HG03571 (cell line): Measurements from ENCODE around the gene ORC3.
"Not testable (repeated sequence)": the region's sequence is repeated elsewhere in the genome, so short reads cannot be mapped to it uniquely, and the experiment has no call there.

Source experiments
- ATAC-seq: cut with Tn5 transposase; IDR thresholded peaks from one replicate; pipeline ENCODE4 v1.9.1; 2021; ENCODE audit not compliant: unreplicated experiment

ORC3 gene

DNA sequence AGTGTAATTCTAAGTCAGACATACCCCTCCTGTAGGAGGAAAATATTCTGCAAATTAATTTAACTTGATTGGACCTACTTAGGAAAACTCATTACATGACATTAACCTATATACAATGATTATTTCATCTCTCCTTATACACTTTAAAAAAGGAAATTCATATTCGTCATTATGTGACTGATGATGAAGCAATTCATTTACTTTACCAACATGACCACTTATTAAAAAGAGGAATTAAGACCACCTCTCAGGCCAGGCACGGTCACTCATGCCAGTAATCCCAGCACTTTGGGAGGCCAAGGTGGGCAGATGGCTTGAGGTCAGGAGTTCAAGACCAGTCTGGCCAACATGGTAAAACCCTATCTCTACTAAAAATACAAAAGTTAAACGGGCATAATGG is 100.5 kb downstream of the ORC3 start:
- ATAC-seq, result no peak

DNA sequence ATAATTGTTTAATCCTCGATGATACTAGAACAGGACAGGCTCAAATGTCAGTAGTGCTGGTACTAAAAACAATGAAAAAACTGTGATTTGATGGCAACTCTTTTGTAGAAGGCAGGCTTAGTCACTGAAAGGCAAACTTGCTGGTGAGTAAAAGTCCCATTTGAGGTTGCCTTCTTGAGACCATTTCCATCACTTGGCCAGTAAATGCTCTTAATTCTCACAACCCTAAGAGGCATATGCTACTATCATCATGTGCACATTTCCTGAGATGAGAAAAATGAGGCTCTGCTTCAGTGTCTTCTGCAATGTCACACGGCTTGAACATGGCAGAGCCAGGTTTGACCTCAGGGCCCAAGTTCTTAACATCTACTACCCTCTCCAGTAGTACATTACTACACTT is 102.2 kb downstream of the ORC3 start:
- ATAC-seq, result no peak

DNA sequence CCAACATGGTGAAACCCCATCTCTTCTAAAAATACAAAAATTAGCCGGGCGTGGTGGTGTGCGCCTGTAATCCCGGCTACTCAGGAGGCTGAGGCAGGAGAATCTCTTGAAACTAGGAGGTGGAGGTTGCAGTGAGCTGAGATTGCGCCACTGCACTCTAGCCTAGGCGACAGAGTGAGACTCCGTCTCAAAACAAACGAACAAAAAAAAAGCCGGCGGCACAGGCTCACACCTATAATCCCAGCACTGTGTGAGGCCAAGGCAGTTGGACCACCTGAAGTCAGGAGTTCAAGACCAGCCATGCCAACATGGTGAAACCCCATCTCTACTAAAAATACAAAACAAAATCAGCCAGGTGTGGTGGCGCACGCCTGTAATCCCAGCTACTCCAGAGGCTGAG is 106.9 kb downstream of the ORC3 start:
- not testable (repeated sequence) for ATAC-seq

DNA sequence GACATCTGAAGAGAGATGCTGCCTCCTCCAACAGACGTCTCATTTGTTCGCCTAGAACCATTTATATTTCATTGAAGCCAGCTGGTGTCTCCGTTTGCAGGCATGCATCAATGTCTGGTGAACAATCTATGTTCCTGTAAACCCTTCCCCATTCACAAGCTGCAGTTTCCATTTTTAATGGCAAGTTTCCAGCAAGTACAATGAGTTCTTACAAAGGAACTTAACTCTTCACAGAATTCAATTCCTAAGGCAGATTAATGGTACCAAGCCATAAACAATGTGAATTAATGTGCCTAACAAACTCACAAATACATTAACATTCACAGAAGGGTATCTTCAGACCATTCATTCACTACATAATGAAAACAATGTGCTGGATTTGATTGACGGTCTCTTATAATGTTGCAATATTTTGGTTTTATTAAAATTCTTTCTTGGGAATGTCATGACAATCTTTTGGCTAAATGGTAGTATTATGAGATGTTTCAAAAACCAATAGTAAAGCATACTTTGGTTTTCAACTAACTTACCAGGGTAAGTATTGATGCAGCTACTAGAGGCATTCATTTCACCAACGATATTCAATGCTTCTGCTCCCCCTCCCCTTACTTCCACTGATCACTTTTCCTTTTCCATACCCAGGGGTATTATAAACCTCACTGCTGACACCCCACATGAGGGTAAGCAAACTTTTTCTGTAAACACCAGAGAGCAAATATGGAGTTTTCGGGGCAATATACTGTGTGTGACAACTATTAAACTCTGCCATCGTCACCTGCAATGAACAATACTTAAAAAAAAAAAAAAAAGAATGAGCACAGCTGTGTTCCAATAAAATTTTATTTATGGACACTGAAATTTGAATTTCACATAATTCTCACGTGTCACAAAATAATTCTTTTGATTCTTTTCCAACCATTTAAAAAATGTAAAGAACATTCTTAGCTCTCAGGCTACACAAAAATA is 107.9 kb downstream of the ORC3 start:
- no peak for ATAC-seq

DNA sequence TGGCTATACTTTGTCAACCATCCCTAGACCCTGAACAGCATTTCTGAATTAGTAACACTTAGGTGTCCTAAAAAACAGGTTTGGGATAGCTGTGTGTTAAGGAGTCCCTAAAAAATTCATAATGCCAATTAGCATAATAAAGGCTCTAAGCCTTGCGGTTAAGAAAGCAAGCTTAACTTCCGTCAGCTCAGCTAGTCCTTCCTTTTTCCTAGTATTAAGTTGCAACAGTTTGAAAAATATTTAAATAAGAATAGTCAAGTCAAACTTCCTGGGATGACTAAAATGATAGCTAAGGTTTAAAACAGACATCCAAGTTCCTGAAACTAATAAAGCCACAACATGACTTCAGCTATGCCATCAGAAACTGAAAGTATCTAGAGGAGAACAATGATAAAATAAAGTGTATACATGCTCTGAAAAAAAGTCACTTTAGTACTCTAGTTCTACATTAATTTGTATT is 108.6 kb downstream of the ORC3 start:
- no peak for ATAC-seq

DNA sequence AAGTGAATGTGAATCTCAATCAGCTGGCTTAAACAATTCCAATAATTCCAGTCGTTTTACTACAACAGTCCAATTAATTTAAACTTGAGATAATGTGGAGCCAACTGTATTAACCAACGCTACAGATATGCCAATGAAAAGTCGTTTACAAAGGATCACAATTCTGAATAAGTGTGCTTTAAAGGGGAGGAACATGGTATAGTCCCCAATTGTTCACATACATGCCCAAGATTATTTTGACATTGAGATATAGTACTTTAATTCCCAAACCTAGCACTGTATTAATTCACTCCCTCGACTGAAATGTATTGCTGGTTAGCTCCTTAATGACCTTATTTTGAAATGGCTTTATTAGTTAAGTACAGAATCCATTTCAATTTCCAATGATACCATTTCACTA is 109.6 kb downstream of the ORC3 start:
- ATAC-seq, result no peak

DNA sequence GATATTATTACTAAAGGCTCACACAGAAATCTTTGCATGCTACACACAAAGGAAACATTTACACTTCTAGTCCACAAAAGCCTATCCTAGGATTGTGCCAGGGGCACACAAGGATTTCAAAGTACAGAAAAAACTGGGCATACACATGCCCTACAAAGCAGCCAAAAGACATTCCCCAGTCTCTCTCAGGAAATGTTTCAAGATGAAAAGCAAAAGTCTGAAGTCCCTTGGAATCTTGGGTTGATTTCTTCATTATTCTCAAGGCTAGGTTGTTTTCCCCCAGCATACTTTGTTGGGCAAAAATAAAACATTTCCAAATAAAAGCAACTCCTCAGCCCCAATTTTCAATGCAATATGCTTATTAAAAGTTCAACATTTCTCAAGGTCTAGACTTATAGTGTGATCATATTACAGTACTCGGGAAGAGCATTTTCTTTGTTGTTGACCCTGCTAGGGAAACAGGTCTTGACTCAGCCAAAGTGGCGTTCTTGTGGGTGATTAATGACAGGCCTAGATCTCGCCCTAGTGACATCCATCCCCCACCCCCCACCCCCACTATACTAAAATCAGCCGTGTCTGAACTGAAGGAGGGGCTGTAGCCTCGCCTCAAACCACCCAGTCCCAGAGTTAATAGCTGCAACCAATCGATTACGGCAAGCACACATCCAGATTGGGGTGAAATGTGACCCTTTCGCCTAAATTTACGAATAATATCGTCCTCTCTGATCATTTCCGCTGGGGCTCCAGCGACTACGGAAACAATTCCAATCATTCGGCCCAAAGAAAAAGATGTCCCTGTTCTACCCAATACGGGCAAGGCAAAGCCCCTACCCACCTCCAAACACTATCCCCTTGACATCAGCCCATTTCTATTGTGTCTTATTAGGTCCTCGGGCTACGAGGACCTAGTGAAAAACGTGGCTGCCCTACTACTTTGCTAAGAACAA is 110.7 kb downstream of the ORC3 start:
- no peak for ATAC-seq

DNA sequence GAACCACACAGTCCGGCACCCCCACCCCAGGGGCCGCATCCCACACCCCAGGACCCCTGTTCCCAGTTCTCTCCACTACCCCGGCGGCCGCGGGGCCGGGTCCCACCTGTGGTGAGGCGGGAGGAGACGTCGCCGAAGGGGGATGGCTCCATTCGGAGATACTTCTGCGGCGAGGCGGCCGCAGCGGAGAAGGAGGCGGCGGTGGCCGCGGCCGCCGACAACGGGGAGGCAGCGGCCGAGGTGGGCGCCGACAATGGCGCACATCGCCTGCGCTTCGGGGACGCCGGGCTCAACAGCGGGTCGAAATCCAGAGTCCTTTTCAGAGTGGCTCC is 111.4 kb downstream of the ORC3 start:
- ATAC-seq, result no peak

DNA sequence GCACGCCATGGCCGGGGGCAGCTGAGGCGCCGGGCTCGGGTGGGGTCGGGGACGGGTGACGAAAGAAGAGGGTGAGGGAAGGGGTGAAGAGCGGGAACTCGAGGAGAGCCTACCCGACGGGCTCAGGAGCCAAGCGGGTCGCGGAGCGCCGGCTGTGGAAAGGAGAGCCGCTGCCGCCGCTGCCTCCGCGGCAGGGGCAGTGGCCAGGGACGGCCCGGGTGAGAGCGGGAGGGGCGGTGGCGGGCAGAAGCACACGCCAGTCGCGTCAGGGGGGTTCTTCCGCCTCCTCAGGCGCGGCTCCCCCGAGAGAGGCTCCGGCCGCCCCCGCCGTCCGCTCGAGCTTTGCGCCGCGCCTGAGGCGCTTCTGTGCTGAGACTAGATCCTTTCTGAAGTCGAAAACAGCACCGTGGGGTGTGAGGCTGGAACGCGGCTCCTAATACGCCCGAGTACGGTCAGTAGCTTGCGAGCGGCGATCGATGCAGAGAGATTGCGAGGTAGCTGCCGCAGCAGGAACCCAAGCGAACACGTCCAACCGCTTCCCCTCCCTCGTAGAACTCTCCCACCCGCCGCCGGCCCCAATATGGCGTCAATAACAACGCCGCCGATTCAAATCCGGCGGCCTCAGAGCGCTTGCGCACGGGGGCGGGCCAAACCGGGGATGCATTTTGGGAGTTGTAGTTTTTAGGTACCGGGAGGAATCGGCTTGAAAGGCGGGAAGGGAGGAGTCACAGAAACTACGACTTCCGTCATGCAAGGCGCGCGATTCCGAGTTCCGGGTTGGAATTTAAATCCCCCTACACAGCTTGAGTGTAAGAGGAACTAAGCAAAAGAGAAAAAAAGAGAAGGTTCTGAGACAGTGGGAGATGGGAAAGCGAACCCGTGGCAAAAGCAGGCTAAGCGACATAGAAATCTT is 112.0 kb downstream of the ORC3 start, which contains the start of gene AKIRIN2:
TSS of gene AKIRIN2 (minus strand) at position 558 of the 913 bp plus-strand sequence. CDS start at position 9, 549 bp downstream.
- ATAC-seq, result peak; percentile 56

DNA sequence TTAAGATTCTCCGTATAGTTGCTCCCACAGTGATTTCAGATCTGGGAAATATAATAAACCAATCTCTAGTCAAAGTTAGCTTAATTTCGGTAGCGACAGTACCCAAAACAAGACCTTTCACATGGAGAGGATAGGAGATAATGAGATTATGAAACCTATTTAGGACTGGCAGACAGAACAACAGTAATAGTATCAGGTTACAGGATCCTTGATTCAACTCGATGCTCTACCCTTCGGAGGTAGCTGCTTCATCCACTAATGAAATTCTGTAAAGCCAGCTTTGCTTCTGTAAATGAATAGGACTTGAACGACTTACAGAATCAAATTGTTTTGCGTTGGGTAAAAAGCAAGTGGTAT is 112.6 kb downstream of the ORC3 start:
- ATAC-seq, result peak; percentile 3

DNA sequence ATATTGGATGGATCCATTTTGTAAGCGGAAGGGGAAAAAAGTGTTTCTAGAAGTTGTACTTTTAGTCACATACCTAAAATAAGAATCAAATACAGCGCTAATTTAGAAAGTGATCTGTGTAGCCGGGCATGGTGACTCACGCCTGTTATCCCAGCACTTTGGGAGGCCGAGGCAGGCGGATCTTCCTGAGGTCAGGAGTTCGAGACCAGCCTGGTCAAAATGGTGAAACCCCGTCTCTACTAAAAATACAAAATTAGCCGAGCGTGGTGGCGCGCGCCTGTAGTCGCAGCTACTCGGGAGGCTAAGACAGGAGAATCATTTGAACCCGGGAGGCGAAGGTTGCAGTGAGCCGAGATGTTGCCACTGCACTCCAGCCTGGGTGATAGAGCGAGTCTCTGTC is 113.1 kb downstream of the ORC3 start:
- not testable (repeated sequence) for ATAC-seq

DNA sequence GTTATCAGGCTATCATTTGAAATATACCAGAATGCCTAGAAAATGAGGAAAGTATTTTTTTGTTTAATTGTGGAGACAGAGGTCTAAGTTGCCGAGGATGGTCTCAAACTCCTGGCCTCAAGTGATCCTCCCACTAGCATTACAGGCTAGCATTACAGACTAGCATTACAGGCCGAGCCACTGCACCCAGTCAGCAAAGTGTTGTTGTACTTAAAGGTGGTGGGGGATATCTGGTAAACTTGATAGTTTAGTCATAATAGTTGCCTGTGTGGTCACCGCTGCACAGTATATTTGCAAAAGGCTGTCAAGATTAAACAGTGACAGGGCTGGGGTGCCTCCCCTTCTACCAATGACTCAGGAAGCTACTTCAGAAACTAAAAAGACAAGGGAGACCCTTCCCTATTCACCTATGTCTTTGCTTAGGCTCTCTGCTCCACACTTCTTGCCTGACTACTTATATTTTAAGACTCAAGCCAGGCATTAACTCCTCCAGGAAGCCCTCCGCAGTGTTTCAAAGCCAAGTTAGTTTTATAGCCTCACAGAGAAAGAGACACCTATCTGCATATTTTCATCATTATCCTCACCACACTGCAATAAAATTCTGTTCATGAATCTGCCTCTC is 115.2 kb downstream of the ORC3 start:
- peak; percentile 56 for ATAC-seq

DNA sequence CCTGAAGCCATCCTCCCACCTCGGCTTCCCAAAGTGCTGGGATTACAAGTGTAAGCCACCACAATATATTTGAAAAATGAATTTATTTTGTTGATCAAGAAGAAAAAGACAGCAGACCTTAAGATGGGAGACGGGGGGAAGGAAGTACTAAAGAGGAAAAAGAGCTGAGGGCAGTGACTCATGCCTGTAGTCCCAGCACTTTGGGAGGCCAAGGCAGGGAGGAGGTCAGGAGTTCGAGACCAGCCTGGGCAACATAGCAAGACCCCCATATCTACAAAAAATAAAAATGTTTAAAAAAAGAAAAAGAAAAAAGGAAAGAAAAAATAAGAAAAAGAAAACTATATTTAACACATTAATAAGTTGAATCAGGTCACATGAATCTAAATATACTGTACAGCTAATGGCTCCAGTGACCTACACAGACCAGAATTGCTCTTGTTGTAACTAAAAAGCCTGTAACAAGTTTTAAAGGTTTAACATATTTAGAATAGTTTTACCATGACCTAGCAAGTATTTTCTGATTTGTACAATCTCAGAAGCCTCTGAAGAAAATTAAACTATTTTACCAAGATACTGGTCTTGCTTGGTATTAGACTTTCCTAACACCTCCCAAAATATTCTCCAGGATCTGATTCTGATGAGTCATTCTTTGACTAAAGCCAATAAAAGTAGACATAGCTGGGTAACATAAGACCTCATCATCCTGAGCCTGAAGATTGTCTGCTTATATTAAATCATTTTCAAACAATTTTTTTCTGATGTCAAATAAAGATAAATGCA is 116.4 kb downstream of the ORC3 start:
- ATAC-seq, result no peak

DNA sequence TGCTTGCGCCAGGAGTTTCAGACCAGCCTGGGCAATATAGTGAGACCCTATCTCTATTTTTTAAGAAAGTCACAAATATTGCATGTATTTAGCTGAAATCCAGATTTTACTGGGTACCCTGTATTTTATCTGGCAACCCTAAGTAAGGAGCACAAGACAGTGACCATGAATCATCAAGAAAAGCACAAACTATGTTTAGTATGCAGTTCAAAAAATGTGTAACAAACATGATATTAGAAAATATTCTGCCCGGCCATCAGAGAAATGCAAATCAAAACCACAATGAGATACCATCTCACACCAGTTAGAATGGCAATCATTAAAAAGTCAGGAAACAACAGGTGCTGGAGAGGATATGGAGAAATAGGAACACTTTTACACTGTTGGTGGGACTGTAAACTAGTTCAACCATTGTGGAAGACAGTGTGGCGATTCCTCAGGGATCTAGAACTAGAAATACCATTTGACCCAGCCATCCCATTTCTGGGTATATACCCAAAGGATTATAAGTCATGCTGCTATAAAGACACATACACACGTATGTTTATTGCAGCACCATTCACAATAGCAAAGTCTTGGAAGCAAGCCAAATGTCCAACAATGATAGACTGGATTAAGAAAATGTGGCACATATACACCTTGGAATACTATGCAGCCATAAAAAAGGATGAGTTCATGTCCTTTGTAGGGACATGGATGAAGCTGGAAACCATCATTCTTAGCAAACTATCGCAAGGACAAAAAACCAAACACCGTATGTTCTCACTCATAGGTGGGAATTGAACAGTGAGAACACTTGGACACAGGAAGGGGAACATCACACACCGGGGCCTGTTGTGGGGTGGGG is 118.9 kb downstream of the ORC3 start:
- not testable (repeated sequence) for ATAC-seq

DNA sequence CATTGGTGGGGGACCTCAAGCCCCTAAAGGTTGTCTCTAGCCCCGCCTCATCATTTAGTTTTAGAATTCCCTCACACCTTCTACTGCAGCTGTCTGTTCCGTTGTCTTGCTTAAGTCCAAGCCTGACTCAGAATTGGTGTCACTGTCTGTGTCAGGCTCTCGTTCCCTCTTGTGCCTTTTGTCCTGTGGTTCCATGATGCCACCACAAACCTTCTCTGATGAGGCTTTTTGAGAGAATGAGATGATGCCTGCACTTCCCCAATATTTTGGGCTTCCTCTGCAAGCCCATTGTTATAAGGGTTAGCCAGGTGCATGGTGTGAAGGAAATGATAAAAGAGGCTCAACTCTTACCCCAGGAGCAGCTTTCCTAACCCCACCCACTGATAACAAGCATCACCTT is 120.2 kb downstream of the ORC3 start:
- ATAC-seq, result no peak

DNA sequence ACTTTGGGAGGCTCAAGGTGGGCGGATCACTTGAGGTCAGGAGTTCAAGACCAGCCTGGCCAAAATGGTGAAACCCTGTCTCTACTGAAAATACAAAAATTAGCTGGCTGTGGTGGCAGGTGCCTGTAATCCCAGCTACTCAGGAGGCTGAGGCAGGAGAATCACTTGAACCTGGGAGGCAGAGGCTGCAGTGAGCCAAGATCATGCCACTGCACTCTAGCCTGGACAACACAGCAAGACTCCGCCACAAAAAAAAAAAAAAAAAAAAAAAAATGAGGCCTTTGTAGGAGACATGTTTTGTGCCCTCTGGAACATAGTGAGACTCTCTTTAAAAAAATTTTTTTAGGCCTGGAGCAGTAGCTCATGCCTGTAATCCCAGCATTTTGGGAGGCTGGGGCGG is 122.8 kb downstream of the ORC3 start:
- ATAC-seq, result not testable (repeated sequence)

DNA sequence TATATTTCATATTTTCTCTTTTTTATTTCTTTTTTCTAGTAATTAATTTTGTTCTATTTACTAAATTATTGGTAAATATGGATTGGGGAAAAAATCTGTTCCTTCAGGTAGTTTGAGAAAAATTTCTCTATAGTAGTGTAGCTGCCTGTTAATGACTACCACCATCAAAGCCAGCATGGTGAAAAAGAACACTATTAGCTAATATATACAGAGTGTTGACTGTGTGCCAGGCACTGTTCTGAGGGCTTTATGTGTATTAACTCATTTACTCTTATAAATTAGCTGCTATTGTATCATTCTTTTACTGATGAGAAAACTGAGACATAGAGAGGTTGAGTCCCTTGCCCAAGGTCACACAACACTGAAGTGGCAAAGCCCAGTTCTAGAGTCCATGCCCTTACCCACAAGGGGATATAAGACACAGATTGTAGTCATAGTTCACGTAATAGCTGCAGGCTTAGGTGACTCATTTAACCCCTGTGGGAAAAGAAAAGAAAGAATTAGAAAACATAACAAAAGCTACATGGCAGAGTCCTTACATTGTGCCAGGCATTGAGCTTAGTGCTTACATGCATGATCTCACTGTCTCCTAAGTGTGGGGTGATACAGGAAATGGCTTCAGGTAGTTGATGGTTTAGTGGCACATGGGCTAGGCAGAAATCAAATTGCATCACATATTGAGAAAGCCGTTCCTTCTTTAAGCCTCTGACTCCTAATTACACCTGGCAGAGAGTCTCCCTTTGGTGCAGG is 124.3 kb downstream of the ORC3 start:
- no peak for ATAC-seq
